Peyer's patch (tissue), 4 donors: ENCODE results near the gene NDUFS7. TPM values are rescaled to one million over a fixed set of nuclear protein-coding genes. Genes with fewer than 3 reads are reported as not detected.

Experiments
- DNase-seq, 3 donors: peaks; one replicate each; pipeline ENCODE4 v3.0.0-alpha.2; 2017 to 2019
- H3K27ac ChIP-seq, 4 donors: fragments of 200-600 bp; sonication (generic); one replicate each; pipeline ENCODE4 v1.5.1; 2016 to 2019
- H3K27me3 ChIP-seq, 2 donors: fragments of 200-600 bp; sonication (generic); one replicate each; pipeline ENCODE4 v1.5.1; 2019
- H3K36me3 ChIP-seq, 3 donors: fragments of 200-600 bp; sonication (generic); one replicate each; pipeline ENCODE4 v1.5.1; 2016 to 2019
- H3K4me1 ChIP-seq, 4 donors: fragments of 200-600 bp; sonication (generic); one replicate each; pipeline ENCODE4 v1.5.1; 2016 to 2019
- H3K4me3 ChIP-seq, 4 donors: fragments of 200-600 bp; sonication (generic); 1 replicate in 3 of 4; 2 replicates in 1 of 4; pipeline ENCODE4 v1.5.1; 2016 to 2019; ENCODE audit warnings: mild to moderate bottlenecking in 1 of 4
- H3K9me3 ChIP-seq, 4 donors: fragments of 200-600 bp; sonication (generic); one replicate each; pipeline ENCODE4 v1.5.1; 2016 to 2019; ENCODE audit warnings: mild to moderate bottlenecking in 1 of 4
- CTCF ChIP-seq, 6 experiments: fragments of 450-650 bp in 4 of 6; fragments of 200-600 bp in 2 of 6; sonication (generic) in 1 of 6; IDR thresholded peaks; one replicate each; pipeline ENCODE4 v1.5.1; 2017 to 2019; ENCODE audit warnings: antibody characterized with exemption in 6 of 6, mild to moderate bottlenecking in 3 of 6, moderate library complexity in 1 of 6
- POLR2A ChIP-seq, 2 donors: fragments of 450-650 bp; IDR thresholded peaks; one replicate each; pipeline ENCODE4 v1.5.1; 2017; ENCODE audit warnings: antibody characterized with exemption in 2 of 2, mild to moderate bottlenecking in 2 of 2, moderate library complexity in 2 of 2
- total RNA-seq, 4 donors: library from RNA; depleted of rRNA; stranded (reverse); fragments of >200 nt; gene quantifications; one replicate each; pipeline ENCODE4 v1.1.0, GENCODE V29; 2016

Gene NDUFS7
- total RNA-seq, 4 donors from 2014 or later: 99.9 to 165 (median 156) TPM

- TF ChIP-seq POLR2A (IDR thresholded peaks at IDR 0.05): no peak
- TF ChIP-seq CTCF (IDR thresholded peaks at IDR 0.05): no peak
- DNase-seq: no peak
- H3K27me3 ChIP-seq: no peaks in the 10 kb centered on the region
- no peak overlapping the region for H3K27ac ChIP-seq
- peaks cover 0 to 7% (median 1%) of the 10 kb centered on the region in 4 donors for H3K4me1 ChIP-seq
- H3K9me3 ChIP-seq: no peaks in the 10 kb centered on the region
- peaks cover 0 to 86% (median 0%) of the 10 kb centered on the region in 3 donors for H3K36me3 ChIP-seq
- no peak overlapping the region for H3K4me3 ChIP-seq
Observed at GRCh38 chr19:1424192-1424955, 40.7 kb downstream of the NDUFS7 start.

- Histone ChIP-seq H3K36me3 (peaks cover 0 to 86% (median 0%) of the 10 kb centered on the region in 3 donors), H3K27ac (no peak overlapping the region), H3K4me3 (no peak overlapping the region), H3K9me3 (no peaks in the 10 kb centered on the region), H3K4me1 (peaks cover 0 to 7% (median 1%) of the 10 kb centered on the region in 4 donors), H3K27me3 (no peaks in the 10 kb centered on the region)
- no peak for DNase-seq
- TF ChIP-seq POLR2A (IDR thresholded peaks at IDR 0.05): no peak
- no peak for TF ChIP-seq CTCF (IDR thresholded peaks at IDR 0.05)
Observed at GRCh38 chr19:1425102-1425837, 41.6 kb downstream of the NDUFS7 start.

GRCh38 chr19:1425902-1426301, 42.2 kb downstream of the NDUFS7 start:
- Histone ChIP-seq H3K9me3 (no peaks in the 10 kb centered on the region), H3K36me3 (peaks cover 0 to 86% (median 0%) of the 10 kb centered on the region in 3 donors), H3K27me3 (no peaks in the 10 kb centered on the region), H3K4me1 (peaks cover 0 to 7% (median 1%) of the 10 kb centered on the region in 4 donors), H3K27ac (no peak overlapping the region), H3K4me3 (no peak overlapping the region)
- DNase-seq: no peak
- TF ChIP-seq CTCF (IDR thresholded peaks at IDR 0.05): no peak

GRCh38 chr19:1426736-1427135, 43.0 kb downstream of the NDUFS7 start:
- peaks cover 0 to 7% (median 1%) of the 10 kb centered on the region in 4 donors for H3K4me1 ChIP-seq
- no peaks in the 10 kb centered on the region for H3K9me3 ChIP-seq
- H3K27ac ChIP-seq: no peak overlapping the region
- TF ChIP-seq CTCF (IDR thresholded peaks at IDR 0.05) (no peak), POLR2A (IDR thresholded peaks at IDR 0.05) (no peak)
- H3K36me3 ChIP-seq: peaks cover 0 to 86% (median 0%) of the 10 kb centered on the region in 3 donors
- no peak overlapping the region for H3K4me3 ChIP-seq
- DNase-seq: no peak
- H3K27me3 ChIP-seq: no peaks in the 10 kb centered on the region

GRCh38 chr19:1427221-1427920, 43.7 kb downstream of the NDUFS7 start:
- H3K4me1 ChIP-seq: peaks cover 0 to 7% (median 1%) of the 10 kb centered on the region in 4 donors
- no peak overlapping the region for H3K4me3 ChIP-seq
- no peaks in the 10 kb centered on the region for H3K27me3 ChIP-seq
- H3K36me3 ChIP-seq: peaks cover 0 to 86% (median 0%) of the 10 kb centered on the region in 3 donors
- TF ChIP-seq CTCF (IDR thresholded peaks at IDR 0.05): no peak
- no peak for TF ChIP-seq POLR2A (IDR thresholded peaks at IDR 0.05)
- no peaks in the 10 kb centered on the region for H3K9me3 ChIP-seq
- H3K27ac ChIP-seq: no peak overlapping the region
- no peak for DNase-seq
